H9 (cell line): ENCODE data around the gene KIF4A. TPM values are rescaled to one million over a fixed set of nuclear protein-coding genes. Genes with fewer than 3 reads are reported as not detected.

Experiments used
- DNase-seq: peaks from one replicate; pipeline ENCODE4 v3.0.0-alpha.2; 2017
- H2AFZ ChIP-seq: one replicate; pipeline ENCODE4 v1.6.1; 2013; ENCODE audit warnings: mild to moderate bottlenecking, low read length, control low read depth, moderate library complexity
- H2AK5ac ChIP-seq: 2 replicates; pipeline ENCODE4 v1.6.1; 2013; ENCODE audit warnings: low read length, control low read depth, mixed read lengths; ENCODE audit not compliant: insufficient read length
- H2BK120ac ChIP-seq: one replicate; pipeline ENCODE4 v1.6.1; 2013; ENCODE audit warnings: low read depth, mild to moderate bottlenecking, low read length, control low read depth, inconsistent platforms; ENCODE audit not compliant: poor library complexity, severe bottlenecking
- H2BK12ac ChIP-seq: 2 replicates; pipeline ENCODE4 v1.6.1; 2013; ENCODE audit warnings: low read length, control low read depth, mixed read lengths, low read depth; ENCODE audit not compliant: insufficient read length
- H2BK15ac ChIP-seq: 2 replicates; pipeline ENCODE4 v1.6.1; 2013; ENCODE audit warnings: low read depth, low read length, control low read depth
- H2BK20ac ChIP-seq: one replicate; pipeline ENCODE4 v1.6.1; 2013; ENCODE audit warnings: low read depth, mild to moderate bottlenecking, low read length, control low read depth, inconsistent platforms; ENCODE audit not compliant: poor library complexity, severe bottlenecking
- H2BK5ac ChIP-seq: 2 replicates; pipeline ENCODE4 v1.6.1; 2013; ENCODE audit warnings: low read length, control low read depth, mixed read lengths; ENCODE audit not compliant: insufficient read length
- H3K14ac ChIP-seq: 2 replicates; pipeline ENCODE4 v1.6.1; 2013; ENCODE audit warnings: low read length, control low read depth; ENCODE audit not compliant: insufficient read depth
- H3K18ac ChIP-seq: 2 replicates; pipeline ENCODE4 v1.6.1; 2013; ENCODE audit warnings: low read depth, mild to moderate bottlenecking, mixed read lengths, low read length, control low read depth; ENCODE audit not compliant: insufficient read length
- H3K23ac ChIP-seq: 2 replicates; pipeline ENCODE4 v1.6.1; 2013; ENCODE audit warnings: low read length, control low read depth, mixed read lengths, low read depth; ENCODE audit not compliant: insufficient read length
- H3K23me2 ChIP-seq: 2 replicates; pipeline ENCODE4 v1.6.1; 2013; ENCODE audit warnings: low read depth, mild to moderate bottlenecking, mixed read lengths, low read length, control low read depth; ENCODE audit not compliant: insufficient read length, poor library complexity, severe bottlenecking
- H3K27ac ChIP-seq: 2 replicates; pipeline ENCODE4 v1.5.1; 2013; ENCODE audit warnings: low read length, control low read depth, mixed read lengths, low read depth; ENCODE audit not compliant: insufficient read length
- H3K27me3 ChIP-seq: 2 replicates; pipeline ENCODE4 v1.6.1; 2013; ENCODE audit warnings: low read length, control low read depth, inconsistent platforms; ENCODE audit not compliant: insufficient read depth
- H3K4ac ChIP-seq: 2 replicates; pipeline ENCODE4 v1.6.1; 2013; ENCODE audit warnings: low read depth, mild to moderate bottlenecking, control low read depth, inconsistent platforms, low read length, moderate library complexity
- H3K4me1 ChIP-seq: 2 replicates; pipeline ENCODE4 v1.6.1; 2013; ENCODE audit warnings: low read length, control low read depth, inconsistent platforms; ENCODE audit not compliant: insufficient read depth
- H3K4me2 ChIP-seq: 2 replicates; pipeline ENCODE4 v1.6.1; 2013; ENCODE audit warnings: low read length, control low read depth, mixed read lengths; ENCODE audit not compliant: insufficient read length, insufficient read depth
- H3K56ac ChIP-seq: 2 replicates; pipeline ENCODE4 v1.6.1; 2013; ENCODE audit warnings: low read depth, mild to moderate bottlenecking, mixed read lengths, low read length, control low read depth; ENCODE audit not compliant: insufficient read length
- H3K79me1 ChIP-seq: 2 replicates; pipeline ENCODE4 v1.6.1; 2013; ENCODE audit warnings: low read depth, mild to moderate bottlenecking, moderate library complexity, low read length, control low read depth, inconsistent platforms; ENCODE audit not compliant: insufficient read depth, poor library complexity, severe bottlenecking
- H3K79me2 ChIP-seq: 2 replicates; pipeline ENCODE4 v1.6.1; 2013; ENCODE audit warnings: low read length, control low read depth, inconsistent platforms; ENCODE audit not compliant: insufficient read depth
- H3K9ac ChIP-seq: 2 replicates; pipeline ENCODE4 v1.6.1; 2013; ENCODE audit warnings: low read length, control low read depth, mixed read lengths; ENCODE audit not compliant: insufficient read length; ENCODE audit errors: extremely low read depth
- H3K9me3 ChIP-seq: one replicate; pipeline ENCODE4 v1.6.1; 2013; ENCODE audit warnings: low read depth, low read length, inconsistent platforms; ENCODE audit not compliant: control insufficient read depth
- H3T11ph ChIP-seq: one replicate; pipeline ENCODE4 v1.6.1; 2013; ENCODE audit warnings: mild to moderate bottlenecking, low read length, control low read depth, inconsistent platforms
- H4K20me1 ChIP-seq: one replicate; pipeline ENCODE4 v1.6.1; 2013; ENCODE audit not compliant: control insufficient read depth, insufficient read length, insufficient read depth
- H4K5ac ChIP-seq: 2 replicates; pipeline ENCODE4 v1.6.1; 2013; ENCODE audit warnings: low read depth, mild to moderate bottlenecking, mixed read lengths, low read length, control low read depth; ENCODE audit not compliant: insufficient read length
- H4K8ac ChIP-seq: replicated peaks from 2 replicates; pipeline ENCODE4 v1.6.1; 2013; ENCODE audit warnings: low read length, control low read depth, mixed read lengths, low read depth; ENCODE audit not compliant: insufficient read length
- H4K91ac ChIP-seq: 2 replicates; pipeline ENCODE4 v1.6.1; 2013; ENCODE audit warnings: low read depth, mild to moderate bottlenecking, moderate library complexity, mixed read lengths, low read length, control low read depth; ENCODE audit not compliant: insufficient read length
- H3K27ac Mint-ChIP-seq, 3 experiments: 2 replicates in 2 of 3; 3 replicates in 1 of 3; pipeline ENCODE4 v1.8.0; 2020 to 2021; ENCODE audit warnings: mixed read lengths in 3 of 3, mild to moderate bottlenecking in 1 of 3, moderate library complexity in 1 of 3
- H3K27me3 Mint-ChIP-seq: 2 replicates; pipeline ENCODE4 v1.8.0; 2021; ENCODE audit warnings: low read depth, mild to moderate bottlenecking, moderate library complexity, mixed read lengths
- H3K36me3 Mint-ChIP-seq, 3 experiments: 2 replicates in 2 of 3; 3 replicates in 1 of 3; pipeline ENCODE4 v1.8.0; 2020 to 2021; ENCODE audit warnings: low read depth in 3 of 3, mixed read lengths in 3 of 3; ENCODE audit not compliant: insufficient read depth in 1 of 3
- H3K4me1 Mint-ChIP-seq, 2 experiments: 2 replicates each; pipeline ENCODE4 v1.8.0; 2020; ENCODE audit warnings: mixed read lengths in 2 of 2
- H3K4me3 Mint-ChIP-seq, 2 experiments: 2 replicates in 1 of 2; 3 replicates in 1 of 2; pipeline ENCODE4 v1.8.0; 2020 to 2021; ENCODE audit warnings: mild to moderate bottlenecking in 2 of 2, mixed read lengths in 2 of 2, moderate library complexity in 1 of 2
- H3K9me3 Mint-ChIP-seq, 2 experiments: 2 replicates in 1 of 2; 3 replicates in 1 of 2; pipeline ENCODE4 v1.8.0; 2020; ENCODE audit warnings: mild to moderate bottlenecking in 2 of 2, mixed read lengths in 2 of 2, moderate library complexity in 1 of 2
- CTCF ChIP-seq: fragments of 200-600 bp; sonication (generic); conservative IDR thresholded peaks from 3 replicates; pipeline ENCODE4 v1.8.0; 2021; ENCODE audit warnings: antibody characterized with exemption, mild to moderate bottlenecking
- WGBS: extraction: QIAGEN DNeasy Blood & Tissue Kit; methylation state at CpG from one replicate; pipeline ENCODE4 v1.1.7; 2013; ENCODE audit warnings: missing lambda C conversion rate, low lambda C conversion rate, mixed read lengths; ENCODE audit not compliant: insufficient read length; ENCODE audit errors: extremely low coverage; 5-methylcytosine and 5-hydroxymethylcytosine counted together
- total RNA-seq: library from RNA; stranded (reverse); gene quantifications from 2 replicates; pipeline ENCODE4 v1.2.1, GENCODE V29; 2021

The KIF4A gene
- total RNA-seq, 1 experiment from 2014 or later, result 41.8 TPM

GRCh38 chrX:70434914-70435586, 145.1 kb downstream of the KIF4A start:
- H3K27me3 ChIP-seq, result no peaks in the 10 kb centered on the region
- no CpG with 5 or more reads among the region's 17 CpGs for WGBS
- no peak overlapping the region for H3K23ac ChIP-seq
- no peak overlapping the region for H2AFZ ChIP-seq
- H3K9ac ChIP-seq, result peak overlapping the region; percentile 26
- H3K4me1 ChIP-seq, result no peaks in the 10 kb centered on the region; the same call in 1 of the 2 replicates
- no peaks in the 10 kb centered on the region for H3K79me1 ChIP-seq
- Mint-ChIP-seq H3K36me3 (peaks cover 9 to 22% (median 11%) of the 10 kb centered on the region in 3 experiments; a peak in 6 of 7 replicates), H3K4me3 (peak overlapping the region; percentile 83 to 90), H3K27ac (peak overlapping the region; percentile 43 to 57 (median 55); a peak in 3 of 7 replicates), H3K4me1 (peaks cover 15 to 23% of the 10 kb centered on the region in 2 experiments), H3K27me3 (peaks cover 5% of the 10 kb centered on the region), H3K9me3 (peaks cover 72 to 76% of the 10 kb centered on the region in 2 experiments)
- no peak overlapping the region for H2AK5ac ChIP-seq
- no peaks in the 10 kb centered on the region for H3K79me2 ChIP-seq
- no peak overlapping the region for H4K91ac ChIP-seq
- no peak overlapping the region for H4K5ac ChIP-seq
- H4K20me1 ChIP-seq, result no peaks in the 10 kb centered on the region
- no peak overlapping the region for H3K27ac ChIP-seq
- no peak overlapping the region for H2BK20ac ChIP-seq
- no peak for TF ChIP-seq CTCF
- no peak overlapping the region for H3K14ac ChIP-seq
- no peak overlapping the region for H3K56ac ChIP-seq
- H4K8ac ChIP-seq, result no peak overlapping the region
- no peak overlapping the region for H3K4ac ChIP-seq
- no peak for DNase-seq
- H3K9me3 ChIP-seq, result peaks cover 38% of the 10 kb centered on the region
- peaks cover 10% of the 10 kb centered on the region for H3K23me2 ChIP-seq
- H2BK5ac ChIP-seq, result no peak overlapping the region
- H3K18ac ChIP-seq, result no peak overlapping the region
- H3T11ph ChIP-seq, result no peak overlapping the region
- H2BK15ac ChIP-seq, result no peak overlapping the region
- peak overlapping the region; percentile 81 for H3K4me2 ChIP-seq
- H2BK12ac ChIP-seq, result no peak overlapping the region
- H2BK120ac ChIP-seq, result no peak overlapping the region
